Kasumi-1 (cell line): ENCODE results near the gene TARP.
A peak's percentile ranks its signal among the peaks of the same experiment; 100 is the strongest.
"Not testable (repeated sequence)": the region's sequence is repeated elsewhere in the genome, so short reads cannot be mapped to it uniquely, and the experiment has no call there.

ENCODE experiments used
- DNase-seq, 2 experiments: peaks; one replicate each; lab custom pipeline; 2025; lab: John Stamatoyannopoulos, UW

Gene TARP

DNA sequence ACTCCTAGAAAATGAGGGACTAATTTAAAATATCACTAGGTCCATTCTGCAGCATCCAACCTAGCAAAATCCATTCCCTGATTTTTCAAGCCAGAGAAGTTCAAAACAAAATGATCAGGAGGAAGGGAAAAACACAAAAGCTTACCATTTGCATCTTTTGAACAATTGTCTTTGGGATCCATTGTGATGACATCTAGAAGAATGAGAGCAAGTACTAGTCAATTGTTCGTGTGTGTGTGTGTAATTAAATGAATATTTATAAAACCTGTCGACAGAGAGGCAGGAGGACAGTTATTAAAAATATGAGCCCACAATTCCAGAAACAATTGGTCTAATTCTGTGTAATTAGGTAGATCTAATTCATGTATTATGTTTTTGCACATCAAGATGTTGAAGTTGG is 11.4 kb downstream of the TARP start:
- not testable (repeated sequence) for DNase-seq

DNA sequence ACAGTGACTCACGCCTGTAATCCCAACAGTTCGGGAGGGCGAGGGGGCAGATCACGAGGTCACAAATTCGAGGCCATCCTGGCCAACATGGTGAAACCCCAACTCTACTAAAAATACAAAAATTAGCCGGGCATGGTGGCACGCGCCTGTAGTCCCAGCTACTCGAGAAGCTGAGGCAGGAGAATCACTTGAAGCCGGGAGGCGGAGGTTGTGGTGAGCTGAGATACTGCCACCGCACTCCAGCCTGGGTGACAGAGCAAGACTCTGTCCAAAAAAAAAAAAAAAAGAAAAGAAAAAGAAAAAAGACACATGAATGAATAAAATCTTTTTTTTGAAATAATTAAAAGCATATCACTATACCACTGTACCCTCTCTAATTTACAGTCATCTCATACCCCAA is 11.8 kb downstream of the TARP start:
- DNase-seq, result not testable (repeated sequence)

DNA sequence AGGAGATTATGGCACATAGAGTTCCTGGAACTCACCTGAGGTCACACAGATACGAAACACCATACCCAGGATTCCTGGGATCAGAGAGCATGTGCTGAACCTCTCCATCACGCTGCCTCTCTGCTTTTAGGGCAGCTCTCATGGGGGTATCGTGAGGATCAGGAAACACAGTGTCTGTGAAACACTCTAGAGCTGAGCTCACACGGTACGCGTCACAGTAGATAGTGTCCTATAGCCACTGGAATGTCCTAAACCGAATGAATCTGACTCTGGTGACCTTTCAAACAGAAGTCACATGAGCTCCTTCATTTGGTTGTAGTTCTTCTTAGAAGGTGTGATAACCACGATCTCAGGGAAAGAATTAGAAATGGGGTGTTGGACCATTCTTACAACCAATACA is 14.3 kb downstream of the TARP start:
- DNase-seq, result not testable (repeated sequence)

DNA sequence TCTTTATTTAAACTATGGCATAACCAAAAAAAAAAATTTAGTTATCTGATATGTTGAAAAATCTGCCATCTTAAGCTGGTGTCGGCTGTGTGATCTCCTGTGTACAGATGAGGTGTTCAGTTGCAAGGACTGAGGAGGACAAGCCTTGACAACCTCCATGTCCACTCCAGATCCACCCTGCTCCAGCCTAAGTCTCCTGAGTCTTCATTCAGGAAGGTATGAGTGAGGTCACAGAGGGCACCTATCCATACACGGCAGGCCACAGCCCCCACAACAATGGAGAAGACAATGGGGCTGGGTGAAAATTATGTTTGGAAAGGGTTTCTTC is 16.1 kb downstream of the TARP start:
- DNase-seq, result no peak

DNA sequence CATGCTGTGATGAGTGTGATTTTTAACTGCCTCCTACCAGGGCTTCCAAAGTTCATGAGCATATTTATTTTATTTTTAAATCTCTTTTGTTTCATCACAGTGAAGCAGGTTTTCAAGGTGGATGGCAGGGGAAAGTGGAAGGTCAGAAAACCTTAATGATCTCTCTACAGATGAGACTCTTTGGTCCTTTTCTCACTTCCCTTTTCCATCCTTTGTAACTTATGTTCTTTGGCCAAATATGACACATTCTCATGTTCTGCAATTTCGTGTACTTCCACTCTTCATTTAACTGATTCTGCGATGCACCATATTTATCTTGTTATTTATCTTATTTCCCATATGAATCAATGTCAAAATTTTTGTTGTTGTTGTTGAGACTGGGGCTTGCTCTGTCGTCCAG is 23.6 kb downstream of the TARP start:
- DNase-seq, result peak; percentile 16 to 23

DNA sequence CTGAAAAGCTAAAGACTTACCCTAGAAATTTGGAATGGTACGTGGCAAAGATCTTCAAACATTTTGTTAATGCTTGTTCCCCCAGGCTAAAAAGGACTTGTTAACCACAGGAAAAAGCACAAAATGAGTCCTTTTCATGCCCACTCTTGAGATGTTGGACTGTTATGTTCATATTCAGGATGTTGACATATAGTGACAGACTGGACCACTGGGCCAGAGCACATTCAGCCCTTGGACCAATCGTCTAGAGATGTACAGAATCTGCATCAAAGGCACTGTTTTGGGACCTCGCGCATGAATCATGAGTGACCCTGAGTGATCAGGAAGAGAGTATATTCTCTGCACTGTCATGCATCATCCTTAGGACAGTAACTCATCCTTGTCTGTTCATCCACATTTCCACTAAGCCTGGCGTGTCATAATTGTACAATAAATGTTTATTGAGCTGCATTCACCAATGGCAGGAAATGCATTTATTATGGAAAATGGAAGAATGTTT is 25.3 kb downstream of the TARP start:
- no peak for DNase-seq

DNA sequence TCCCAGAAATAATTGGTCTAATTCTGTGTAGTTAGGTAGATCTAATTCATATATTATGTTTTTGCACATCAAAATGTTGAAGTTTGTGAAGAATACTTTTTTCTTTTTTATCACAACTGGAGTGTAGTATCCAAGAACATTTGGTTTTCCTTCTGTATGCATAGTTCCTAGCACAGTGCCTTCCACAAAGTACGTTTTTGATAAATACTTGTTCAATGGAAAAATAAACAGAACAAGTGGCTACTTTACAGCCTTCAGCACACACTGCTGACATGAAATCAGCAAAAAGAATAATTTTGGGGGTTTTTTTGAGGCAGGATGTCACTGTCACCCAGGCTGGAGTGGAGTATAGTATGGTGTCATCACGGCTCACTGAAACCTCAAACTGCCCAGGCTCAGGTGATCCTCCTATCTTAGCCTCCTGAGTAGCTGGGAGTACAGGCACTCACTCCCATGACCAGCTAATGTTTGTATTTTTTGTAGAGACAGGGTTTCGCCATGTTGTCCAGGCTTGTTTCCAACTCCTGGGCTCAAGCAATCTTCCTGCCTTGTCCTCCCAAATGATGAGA is 27.9 kb downstream of the TARP start:
- no peak for DNase-seq

DNA sequence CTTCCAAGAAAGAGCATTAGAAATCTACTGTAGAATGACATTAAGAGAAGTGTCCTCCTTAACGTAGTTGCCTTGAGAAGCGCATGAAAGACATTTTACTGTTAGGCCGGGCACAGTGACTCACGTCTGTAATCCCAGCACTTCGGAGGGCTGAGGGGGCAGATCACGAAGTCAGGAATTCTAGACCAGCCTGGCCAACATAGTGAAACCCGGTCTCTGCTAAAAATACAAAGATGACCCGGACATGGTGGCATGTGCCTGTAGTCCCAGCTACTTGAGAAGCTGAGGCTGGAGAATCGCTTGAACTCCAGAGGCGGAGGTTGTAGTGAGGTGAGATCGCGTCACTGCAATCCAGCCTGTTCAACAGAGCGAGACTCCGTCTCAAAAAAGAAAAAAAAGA is 28.9 kb downstream of the TARP start:
- no peak for DNase-seq

DNA sequence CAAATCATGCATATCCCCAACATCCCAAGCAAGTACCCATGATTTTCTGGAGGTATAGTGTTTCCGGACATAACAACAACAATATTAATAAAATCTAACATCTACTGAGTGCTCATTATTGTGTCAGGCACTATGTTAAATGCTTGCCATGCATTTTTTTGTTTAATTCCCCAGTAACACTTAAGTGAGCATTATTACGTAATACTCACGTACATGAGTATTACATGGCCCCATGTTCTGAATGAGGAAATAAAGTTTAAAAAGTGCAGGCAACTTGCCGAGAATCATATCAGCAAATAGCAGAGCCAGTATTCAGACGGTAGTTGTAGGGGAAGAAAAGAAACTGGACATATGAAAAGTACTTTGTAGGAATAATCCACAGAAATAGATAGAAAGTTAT is 30.1 kb downstream of the TARP start:
- peak in 1 of 2 experiments; percentile 28 for DNase-seq

DNA sequence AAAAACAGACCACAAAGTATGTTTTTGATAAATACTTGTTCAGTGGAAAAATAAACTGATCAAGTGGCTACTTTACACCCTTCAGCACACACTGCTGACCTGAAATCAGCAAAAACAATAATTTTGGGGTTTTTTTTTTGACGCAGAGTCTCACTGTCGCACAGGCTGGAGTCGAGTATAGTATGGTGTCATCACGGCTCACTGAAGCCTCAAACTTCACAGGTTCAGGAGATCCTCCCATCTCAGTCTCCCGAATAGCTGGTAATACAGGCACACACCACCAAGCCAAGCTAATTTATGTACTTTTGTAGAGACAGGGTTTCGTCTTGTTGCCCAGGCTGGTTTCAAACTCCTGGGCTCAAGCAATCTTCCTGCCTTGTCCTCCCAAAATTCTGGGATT is 30.6 kb downstream of the TARP start:
- DNase-seq, result no peak

DNA sequence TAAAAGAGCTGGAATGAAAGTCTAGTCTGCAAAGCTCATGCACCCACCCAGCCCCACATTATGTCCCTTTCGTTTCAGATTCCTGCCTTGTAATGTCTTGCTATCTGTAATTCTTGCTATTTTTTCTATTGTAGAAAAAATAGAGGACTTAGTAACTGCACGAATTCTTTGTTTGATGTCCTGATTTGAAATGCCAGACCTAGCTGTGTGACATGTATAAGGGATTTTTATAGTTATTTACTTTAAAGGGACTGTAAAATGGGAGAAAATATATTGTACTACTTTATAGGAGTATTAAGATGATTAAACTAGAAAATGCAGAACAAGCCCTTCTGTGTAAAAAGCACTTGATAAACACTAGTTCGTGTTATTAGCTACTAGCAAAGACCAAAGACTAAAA is 32.4 kb downstream of the TARP start:
- no peak for DNase-seq

DNA sequence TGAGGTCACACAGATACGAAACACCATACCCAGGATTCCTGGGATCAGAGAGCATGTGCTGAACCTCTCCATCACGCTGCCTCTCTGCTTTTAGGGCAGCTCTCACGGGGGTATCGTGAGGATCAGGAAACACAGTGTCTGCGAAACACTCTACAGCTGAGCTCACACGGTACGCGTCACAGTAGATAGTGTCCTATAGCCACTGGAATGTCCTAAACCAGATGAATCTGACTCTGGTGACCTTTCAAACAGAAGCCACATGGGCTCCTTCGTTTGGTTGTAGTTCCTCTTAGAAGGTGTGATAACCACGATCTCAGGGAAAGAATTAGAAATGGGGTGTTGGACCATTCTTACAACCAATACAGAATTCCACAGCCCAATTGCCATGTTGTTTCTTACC is 34.3 kb downstream of the TARP start:
- DNase-seq, result not testable (repeated sequence)

DNA sequence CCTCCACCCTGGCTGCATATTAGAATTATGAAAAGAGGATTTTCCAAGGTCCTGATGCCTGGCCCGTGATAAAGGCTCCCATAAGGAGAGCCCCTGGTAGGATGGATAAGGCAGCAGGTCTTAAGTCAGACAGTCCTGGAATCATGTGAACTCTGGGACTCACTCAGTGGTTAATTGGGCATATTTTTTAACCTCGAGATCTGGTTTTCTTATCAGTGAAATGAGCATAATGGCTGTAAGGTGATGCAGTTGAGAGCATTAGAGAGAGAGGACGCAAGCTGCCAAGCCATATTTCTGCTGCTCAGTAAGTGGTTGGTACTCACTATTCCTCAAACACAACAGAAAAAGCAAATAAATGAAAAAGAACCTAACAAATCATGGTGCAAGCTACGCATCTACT is 37.8 kb downstream of the TARP start:
- no peak for DNase-seq

DNA sequence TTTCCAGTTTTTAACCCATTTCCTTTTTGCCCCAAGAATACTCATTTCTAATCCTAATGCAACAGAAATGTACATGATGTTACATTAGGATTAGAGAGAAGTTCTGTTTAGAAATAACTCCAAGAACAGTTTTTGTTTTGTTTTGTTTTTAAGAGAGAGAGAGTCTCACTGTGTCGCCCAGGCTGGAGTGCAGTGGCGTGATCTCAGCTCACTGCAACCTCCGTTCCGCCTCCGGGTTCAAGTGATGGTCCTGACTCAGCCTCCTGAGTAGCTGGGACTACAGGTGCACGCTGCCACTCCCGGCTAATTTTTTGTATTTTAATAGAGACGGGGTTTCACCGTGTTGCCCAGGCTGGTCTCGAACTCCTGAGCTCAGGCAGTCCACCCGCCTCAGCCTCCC is 38.7 kb downstream of the TARP start:
- not testable (repeated sequence) for DNase-seq

DNA sequence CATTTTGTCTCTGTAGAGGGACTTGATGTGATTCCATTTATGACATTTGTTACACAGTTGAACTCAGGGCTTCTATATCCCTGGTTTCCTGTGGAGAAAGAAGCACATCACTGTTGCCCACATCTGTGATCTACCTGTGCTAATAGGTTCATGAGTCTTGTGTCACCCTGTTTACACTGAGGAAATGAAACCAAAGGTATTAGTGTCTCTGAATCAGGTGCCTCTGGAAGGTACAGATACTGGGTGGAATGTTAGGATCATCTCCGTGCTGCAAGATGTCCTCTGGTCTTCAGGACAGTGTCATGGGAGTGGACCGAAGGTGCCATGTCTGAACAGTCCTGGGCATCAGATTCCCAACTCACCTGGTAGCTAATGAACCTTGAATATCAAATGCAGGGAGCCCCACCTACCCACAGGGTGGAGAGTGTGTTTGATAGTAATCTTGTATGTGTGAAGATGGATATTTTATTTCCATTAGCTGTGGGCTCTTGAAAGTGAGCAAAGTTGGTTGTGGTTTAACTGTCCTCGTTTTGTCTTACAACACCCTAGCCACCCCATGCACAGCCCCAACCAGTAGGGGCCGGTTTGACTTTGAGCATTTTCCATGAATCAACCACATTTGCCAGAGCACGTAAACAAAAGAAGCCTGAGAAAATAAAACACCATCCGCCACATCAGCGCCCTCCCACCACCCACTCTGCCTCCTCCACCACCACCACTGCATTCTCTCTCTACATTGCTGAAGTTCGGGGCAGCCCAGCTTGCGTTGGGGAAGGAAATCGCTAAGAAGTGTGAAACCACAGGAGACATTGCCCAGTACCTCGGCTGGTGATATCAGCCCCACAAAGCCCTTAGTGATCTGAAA is 40.7 kb downstream of the TARP start:
- DNase-seq, result peak; percentile 97

DNA sequence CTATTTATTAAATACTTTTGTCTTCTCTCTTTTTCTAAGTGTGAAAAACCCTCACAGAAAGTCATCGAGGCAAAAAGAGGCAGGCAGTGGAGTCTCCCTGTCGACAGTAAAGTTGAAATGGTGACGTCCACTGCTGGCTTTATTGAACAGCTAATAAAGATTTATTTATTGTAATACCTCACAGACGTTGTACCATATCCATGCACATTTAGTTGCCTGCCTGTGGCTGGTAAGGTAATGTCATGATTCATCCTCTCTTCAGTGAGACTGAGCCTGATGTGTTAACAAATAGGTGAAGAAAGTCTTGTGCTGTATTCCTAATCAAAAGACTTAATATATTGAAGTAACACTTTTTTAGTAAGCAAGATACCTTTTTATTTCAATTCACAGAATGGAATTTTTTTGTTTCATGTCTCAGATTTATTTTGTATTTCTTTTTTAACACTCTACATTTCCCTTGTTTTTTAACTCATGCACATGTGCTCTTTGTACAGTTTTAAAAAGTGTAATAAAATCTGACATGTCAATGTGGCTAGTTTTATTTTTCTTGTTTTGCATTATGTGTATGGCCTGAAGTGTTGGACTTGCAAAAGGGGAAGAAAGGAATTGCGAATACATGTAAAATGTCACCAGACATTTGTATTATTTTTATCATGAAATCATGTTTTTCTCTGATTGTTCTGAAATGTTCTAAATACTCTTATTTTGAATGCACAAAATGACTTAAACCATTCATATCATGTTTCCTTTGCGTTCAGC is 43.4 kb downstream of the TARP start:
- DNase-seq, result no peak

DNA sequence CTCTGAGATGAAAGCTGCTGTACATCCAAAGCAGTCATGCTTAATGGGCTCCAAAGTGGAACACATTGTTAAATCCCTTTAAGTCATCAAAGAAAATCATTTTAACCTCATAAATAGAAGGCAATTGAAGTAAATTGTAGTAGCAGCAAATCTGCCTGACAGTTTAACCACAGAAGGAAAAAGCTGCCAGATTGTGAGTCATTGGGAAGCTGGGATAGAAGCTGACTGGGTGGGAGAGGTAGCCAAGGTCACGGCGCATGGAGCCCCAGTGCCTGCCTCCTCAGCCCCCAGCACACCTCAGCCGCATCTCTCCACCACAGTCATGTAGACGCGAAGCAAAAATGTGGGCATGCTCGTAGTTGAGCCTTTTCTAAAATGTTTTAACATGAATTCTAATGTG is 44.0 kb downstream of the TARP start:
- peak; percentile 58 to 62 for DNase-seq

DNA sequence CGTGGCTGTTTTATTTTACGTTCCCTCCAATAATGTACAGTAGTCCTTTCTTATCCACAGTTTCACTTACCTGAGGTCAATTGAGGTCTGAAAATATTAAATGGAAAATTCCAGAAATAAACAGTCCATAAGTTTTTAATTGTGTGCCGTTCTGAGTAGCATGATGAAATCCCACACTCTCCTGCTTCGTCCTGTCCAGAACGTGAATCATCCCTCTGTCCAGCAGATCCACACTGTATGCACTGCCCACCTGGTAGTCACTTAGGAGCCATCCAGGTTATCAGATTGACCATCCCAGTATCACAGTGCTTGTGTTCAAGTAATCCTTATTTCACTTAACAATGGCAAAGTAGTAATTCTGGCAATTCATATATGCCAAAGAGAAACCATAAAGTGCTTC is 49.0 kb downstream of the TARP start:
- DNase-seq, result no peak

DNA sequence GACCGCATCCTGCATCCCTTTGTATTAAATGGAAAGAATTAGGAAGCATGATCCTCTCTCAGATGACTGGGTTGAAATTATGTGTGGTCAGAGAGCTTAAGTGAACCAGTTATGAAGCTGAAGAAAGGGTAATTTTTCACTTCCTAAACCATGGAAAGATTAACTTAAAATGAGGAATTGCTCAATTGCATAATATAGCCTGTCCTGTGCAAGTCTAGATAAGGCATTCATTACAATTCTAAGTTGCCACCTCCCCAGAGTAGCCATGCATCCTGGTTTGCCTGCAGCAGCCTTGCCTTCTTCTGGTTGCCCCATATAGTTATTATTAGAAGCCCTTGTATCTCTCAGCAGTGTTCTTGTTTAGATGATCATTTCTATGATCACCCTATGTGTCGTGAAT is 50.1 kb downstream of the TARP start:
- DNase-seq, result peak; percentile 48 to 54

DNA sequence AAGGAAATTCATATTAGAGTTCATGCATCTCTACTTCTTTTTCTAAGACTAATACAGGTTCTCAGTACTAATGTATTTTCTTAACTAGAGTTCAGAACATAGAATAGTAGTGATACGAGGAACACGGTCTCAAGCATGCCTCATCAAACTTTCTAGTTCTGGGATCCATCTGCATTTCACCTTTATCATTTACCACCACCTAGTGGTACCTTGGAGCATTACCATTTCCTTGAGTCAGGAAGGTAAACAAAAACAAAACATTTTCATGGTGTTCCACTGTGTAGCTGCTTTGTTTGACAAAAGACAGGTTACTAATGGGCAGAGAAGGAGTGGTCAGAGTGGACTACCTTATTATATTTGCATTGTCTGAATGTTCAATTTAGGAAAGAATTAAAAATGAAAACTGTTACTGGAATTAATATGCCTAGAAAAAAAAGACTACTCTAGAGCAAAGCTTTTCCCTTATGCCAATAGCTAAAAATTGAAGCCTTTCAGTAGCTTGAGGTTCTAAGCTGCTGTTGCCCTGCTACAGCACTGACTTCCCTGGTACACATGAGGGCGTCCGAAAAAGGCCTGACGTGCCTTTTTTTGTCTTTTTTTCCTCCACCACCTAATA is 50.8 kb downstream of the TARP start:
- DNase-seq, result peak; percentile 80 to 86

DNA sequence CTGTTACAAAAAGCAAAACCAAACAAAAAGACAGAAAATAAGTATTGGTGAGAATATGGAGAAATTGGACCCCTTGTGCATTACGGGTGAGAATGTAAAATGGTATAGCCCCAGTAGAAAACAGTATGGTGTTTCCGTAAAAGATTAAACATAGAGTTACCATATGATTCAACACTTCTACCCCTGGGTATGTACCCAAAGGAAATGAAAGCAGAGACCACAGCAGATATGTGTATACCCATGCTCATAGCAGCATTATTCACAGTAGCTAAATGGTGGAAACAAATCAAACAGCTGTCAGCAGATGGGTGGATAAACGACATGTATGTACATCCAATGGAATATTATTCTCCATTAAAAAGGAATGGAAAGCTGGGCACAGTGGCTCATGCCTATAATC is 53.0 kb downstream of the TARP start:
- no peak for DNase-seq

DNA sequence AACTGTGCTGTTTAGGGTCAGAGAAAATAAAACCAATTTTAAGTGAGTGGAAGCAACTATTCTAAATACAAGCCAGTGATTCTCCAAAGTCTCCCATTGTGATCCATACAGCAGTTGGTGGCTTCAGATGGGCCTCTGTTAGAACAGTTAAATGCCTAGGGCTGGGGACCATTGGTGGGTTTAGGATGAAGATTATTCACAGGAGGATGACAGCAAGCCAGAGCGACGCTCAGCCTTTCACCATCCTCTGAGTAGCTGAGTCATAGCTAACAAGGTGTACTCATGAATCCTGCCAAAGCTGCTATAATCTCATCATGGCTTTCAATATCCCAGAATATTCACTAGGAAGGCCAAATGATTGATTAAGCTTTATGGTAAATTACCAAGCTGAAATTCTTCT is 55.8 kb downstream of the TARP start:
- no peak for DNase-seq
